A549 (cell line): ENCODE measurements around the gene TRIM7. TPM values are rescaled to one million over a fixed set of nuclear protein-coding genes. Genes with fewer than 3 reads are reported as not detected.

Source experiments
- ATAC-seq, 2 experiments: fragments of 200-7000 bp in 1 of 2; fragments of >200 bp in 1 of 2; cut with Nextera tagmentation in 1 of 2; cut with Tn5 transposase in 1 of 2; 3 replicates each; pipeline versions ENCODE4 v1.8.0 to v1.9.1; 2018 to 2020; ENCODE audit warnings: mild to moderate bottlenecking in 1 of 2, moderate library complexity in 1 of 2
- CTCF ChIA-PET: fragments of 300-600 bp; sonication (Branson Sonifier 250); formaldehyde crosslinking; extraction: SDS; loops from one replicate; lab custom pipeline; 2021; ENCODE audit warnings: antibody characterized with exemption, inconsistent platforms; lab: Yijun Ruan, JAX
- POLR2A ChIA-PET: fragments of 350-600 bp; formaldehyde crosslinking; extraction: SDS; loops from one replicate; lab custom pipeline; 2021; ENCODE audit warnings: antibody characterized with exemption, inconsistent platforms; lab: Yijun Ruan, JAX
- DNase-seq, 2 experiments: peaks; one replicate each; pipeline versions ENCODE4 v3.0.0 to v3.0.0-alpha.2; 2011 to 2016; ENCODE audit warnings: low read depth in 1 of 2, low spot score in 1 of 2
- FAIRE-seq: peaks from 2 replicates; lab custom pipeline; 2011; peaks lifted over from hg19 to GRCh38; lab: Jason Lieb, UNC
- H3K27ac ChIP-seq, 2 experiments: fragments of >200 bp; sonication (Bioruptor Twin); formaldehyde crosslinking; 3 replicates each; pipeline ENCODE4 v1.5.1; 2016 to 2017
- H3K4me1 ChIP-seq: fragments of >200 bp; sonication (Bioruptor Twin); formaldehyde crosslinking; 3 replicates; pipeline ENCODE4 v1.6.1; 2016
- H3K4me2 ChIP-seq: fragments of >200 bp; sonication (Bioruptor Twin); formaldehyde crosslinking; 3 replicates; pipeline ENCODE4 v1.6.1; 2016
- H3K4me3 ChIP-seq: fragments of >200 bp; sonication (Bioruptor Twin); formaldehyde crosslinking; 3 replicates; pipeline ENCODE4 v1.5.1; 2016
- H3K9me3 ChIP-seq: fragments of >200 bp; sonication (Bioruptor Twin); formaldehyde crosslinking; 3 replicates; pipeline ENCODE4 v1.6.1; 2016
- BCL3 ChIP-seq: fragments of >200 bp; sonication (Bioruptor Twin); formaldehyde crosslinking; IDR thresholded peaks from 3 replicates; pipeline ENCODE4 v1.6.1; 2016
- CBX2 ChIP-seq: fragments of 200-600 bp; sonication (generic); IDR thresholded peaks from 2 replicates; pipeline ENCODE4 v1.6.1; 2016; ENCODE audit warnings: low read depth, mild to moderate bottlenecking, borderline replicate concordance
- CHD4 ChIP-seq: fragments of 200-600 bp; sonication (generic); IDR thresholded peaks from 2 replicates; pipeline ENCODE4 v1.6.1; 2016; ENCODE audit warnings: antibody characterized with exemption, mild to moderate bottlenecking, borderline replicate concordance
- EHF ChIP-seq: fragments of 250-450 bp; sonication (Bioruptor Pico); IDR thresholded peaks from 2 replicates; pipeline ENCODE4 v1.5.0; 2020; ENCODE audit warnings: mild to moderate bottlenecking
- EHMT2 ChIP-seq: fragments of 200-600 bp; sonication (generic); IDR thresholded peaks from 2 replicates; pipeline ENCODE4 v1.6.1; 2016; ENCODE audit warnings: antibody characterized with exemption, low read depth, mild to moderate bottlenecking, moderate library complexity
- FOSB ChIP-seq: fragments of 250-450 bp; sonication (Bioruptor Pico); IDR thresholded peaks from 2 replicates; pipeline ENCODE4 v1.5.0; 2020; ENCODE audit warnings: mild to moderate bottlenecking, moderate library complexity
- FOSL2 ChIP-seq, 2 experiments: fragments of 450-650 bp in 1 of 2; fragments of >200 bp in 1 of 2; sonication (Bioruptor Twin) in 1 of 2; formaldehyde crosslinking; IDR thresholded peaks; 2 replicates each; pipeline versions ENCODE4 v1.5.0 to v1.6.1; 2016 to 2020; ENCODE audit warnings: mild to moderate bottlenecking in 1 of 2, moderate library complexity in 1 of 2
- GATA3 ChIP-seq: IDR thresholded peaks from 2 replicates; pipeline ENCODE4 v1.6.1; 2012; ENCODE audit warnings: borderline replicate concordance
- HDAC2 ChIP-seq: fragments of 200-600 bp; sonication (generic); IDR thresholded peaks from 2 replicates; pipeline ENCODE4 v1.6.1; 2016
- HES2 ChIP-seq: fragments of >200 bp; sonication (Bioruptor Twin); formaldehyde crosslinking; IDR thresholded peaks from 2 replicates; pipeline ENCODE4 v1.6.1; 2016
- HOXA7 ChIP-seq: fragments of 250-450 bp; sonication (Bioruptor Pico); IDR thresholded peaks from 2 replicates; pipeline ENCODE4 v1.5.0; 2020; ENCODE audit warnings: mild to moderate bottlenecking, moderate library complexity
- HOXB13 ChIP-seq: fragments of 250-450 bp; sonication (Bioruptor Pico); IDR thresholded peaks from 2 replicates; pipeline ENCODE4 v1.5.0; 2020; ENCODE audit warnings: low read depth, mild to moderate bottlenecking, moderate library complexity
- MAX ChIP-seq: IDR thresholded peaks from 2 replicates; pipeline ENCODE4 v1.6.1; 2012
- MAZ ChIP-seq: fragments of 150-350 bp; IDR thresholded peaks from 2 replicates; pipeline ENCODE4 v1.6.1; 2014; ENCODE audit warnings: antibody characterized with exemption, low read depth, low read length, borderline replicate concordance
- NPAS2 ChIP-seq: fragments of 250-450 bp; sonication (Bioruptor Pico); IDR thresholded peaks from 2 replicates; pipeline ENCODE4 v1.8.0; 2022; ENCODE audit warnings: mild to moderate bottlenecking, moderate library complexity, borderline replicate concordance
- PBX3 ChIP-seq: IDR thresholded peaks from 2 replicates; pipeline ENCODE4 v1.6.1; 2012
- POLR2AphosphoS2 ChIP-seq: conservative IDR thresholded peaks from 2 replicates; pipeline ENCODE4 v1.6.1; 2012; ENCODE audit warnings: low read length, improper control_type of control experiment, inconsistent platforms
- RAD21 ChIP-seq, 2 experiments: fragments of >200 bp in 1 of 2; sonication (Bioruptor Twin) in 1 of 2; formaldehyde crosslinking in 1 of 2; IDR thresholded peaks in 1 of 2; conservative IDR thresholded peaks in 1 of 2; 2 replicates in 1 of 2; 3 replicates in 1 of 2; pipeline ENCODE4 v1.6.1; 2012 to 2018; ENCODE audit warnings: inconsistent platforms in 1 of 2
- RCOR1 ChIP-seq: fragments of 150-350 bp; IDR thresholded peaks from 2 replicates; pipeline ENCODE4 v1.6.1; 2014; ENCODE audit warnings: antibody characterized with exemption, low read length, low read depth
- SMC3 ChIP-seq: fragments of >200 bp; sonication (Bioruptor Twin); formaldehyde crosslinking; IDR thresholded peaks from 3 replicates; pipeline ENCODE4 v1.6.1; 2018; ENCODE audit warnings: inconsistent platforms
- ZC3H11A ChIP-seq: fragments of 450-650 bp; IDR thresholded peaks from 2 replicates; pipeline ENCODE4 v1.6.1; 2014; ENCODE audit warnings: antibody characterized with exemption, mild to moderate bottlenecking
- WGBS: methylation state at CpG from one replicate; pipeline ENCODE4 v1.1.6; 2017; ENCODE audit errors: missing lambda C conversion rate; 5-methylcytosine and 5-hydroxymethylcytosine counted together
- polyA plus RNA-seq, 4 experiments: library from polyadenylated mRNA; depleted of rRNA in 3 of 4; stranded (reverse); fragments of >200 nt; fragmentation: RNase III in 1 of 4; extraction: RNeasy Plus Mini Kit Qiagen cat#74134 plus additional on column Dnase treatment in 1 of 4; gene quantifications; 2 replicates in 3 of 4; 3 replicates in 1 of 4; pipeline ENCODE4 v1.2.3, GENCODE V29; 2011 to 2017
- TF ChIP-seq, protein P1 (sequence below): fragments of >200 bp; sonication (Bioruptor Twin); formaldehyde crosslinking; IDR thresholded peaks from 3 replicates; pipeline ENCODE4 v1.5.1; 2016
- TF ChIP-seq, protein P2 (sequence below): fragments of 200-600 bp; sonication (generic); IDR thresholded peaks from 2 replicates; pipeline ENCODE4 v1.6.1; 2016; ENCODE audit warnings: antibody characterized with exemption, mild to moderate bottlenecking, moderate library complexity

The TRIM7 gene
- polyA plus RNA-seq, 2 of the 4 experiments (the other 2 are of a cell fraction): 21.8 to 30.7 TPM

GRCh38 chr5:181159286-181160151 lies 45.5 kb downstream of the TRIM7 start:
- peak overlapping the region; percentile 91 for H3K4me2 ChIP-seq
- H3K4me1 ChIP-seq: peaks cover 22% of the 10 kb centered on the region
- H3K4me3 ChIP-seq: no peak overlapping the region; the same call in 2 of the 3 replicates
- FAIRE-seq (peak; percentile 18), ATAC-seq (peak; percentile 78 to 90), DNase-seq (peak; percentile 87 to 91)
- WGBS: 44% methylated on average over 20 of the region's 20 CpGs
- H3K27ac ChIP-seq: peak overlapping the region; percentile 90 to 99
- POLR2A ChIA-PET: no interaction called here
- peak; percentile 90 to 91 for TF ChIP-seq RAD21 (conservative IDR thresholded peaks at IDR 0.05 in 1 of 2, IDR thresholded peaks at IDR 0.05 in 1 of 2)
- no peak for TF ChIP-seq MAZ
- peak; percentile 84 for TF ChIP-seq SMC3
- TF ChIP-seq MAX: peak; percentile 63
- TF ChIP-seq, protein P1, sequence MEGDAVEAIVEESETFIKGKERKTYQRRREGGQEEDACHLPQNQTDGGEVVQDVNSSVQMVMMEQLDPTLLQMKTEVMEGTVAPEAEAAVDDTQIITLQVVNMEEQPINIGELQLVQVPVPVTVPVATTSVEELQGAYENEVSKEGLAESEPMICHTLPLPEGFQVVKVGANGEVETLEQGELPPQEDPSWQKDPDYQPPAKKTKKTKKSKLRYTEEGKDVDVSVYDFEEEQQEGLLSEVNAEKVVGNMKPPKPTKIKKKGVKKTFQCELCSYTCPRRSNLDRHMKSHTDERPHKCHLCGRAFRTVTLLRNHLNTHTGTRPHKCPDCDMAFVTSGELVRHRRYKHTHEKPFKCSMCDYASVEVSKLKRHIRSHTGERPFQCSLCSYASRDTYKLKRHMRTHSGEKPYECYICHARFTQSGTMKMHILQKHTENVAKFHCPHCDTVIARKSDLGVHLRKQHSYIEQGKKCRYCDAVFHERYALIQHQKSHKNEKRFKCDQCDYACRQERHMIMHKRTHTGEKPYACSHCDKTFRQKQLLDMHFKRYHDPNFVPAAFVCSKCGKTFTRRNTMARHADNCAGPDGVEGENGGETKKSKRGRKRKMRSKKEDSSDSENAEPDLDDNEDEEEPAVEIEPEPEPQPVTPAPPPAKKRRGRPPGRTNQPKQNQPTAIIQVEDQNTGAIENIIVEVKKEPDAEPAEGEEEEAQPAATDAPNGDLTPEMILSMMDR: peak; percentile 91
- no peaks in the 10 kb centered on the region for H3K9me3 ChIP-seq
- CTCF ChIA-PET: interaction anchor here (0.6 to 2.7 kb wide), 30 partner anchors 9 to 396 kb away, joined by 3 to 15 read pairs (median 5); partner anchors contain the start of gene OR2V2

DNA sequence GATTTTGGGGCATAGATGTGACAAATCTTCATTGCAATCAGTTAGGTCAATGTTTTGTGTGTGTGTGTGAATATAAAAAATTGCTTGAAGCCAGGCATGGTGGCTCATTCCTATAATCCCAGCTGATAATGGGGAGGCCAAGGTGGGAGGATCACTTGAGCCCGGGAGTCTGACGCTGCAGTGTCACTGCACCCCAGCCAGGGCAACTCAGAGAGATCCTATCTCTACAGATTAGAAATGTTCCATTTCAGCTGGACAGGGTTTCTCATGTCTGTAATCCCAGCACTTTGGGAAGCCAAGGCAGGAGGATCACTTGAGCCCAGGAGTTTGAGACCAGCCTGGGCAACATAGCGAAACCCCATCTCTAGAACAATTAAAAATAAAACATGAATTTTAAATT lies 46.1 kb downstream of the TRIM7 start:
- no peak for FAIRE-seq
- ChIA-PET CTCF (interaction anchor here (0.8 to 2.7 kb wide), 23 partner anchors 8 to 296 kb away, joined by 3 to 15 read pairs (median 6); partner anchors contain the start of gene OR2V2), POLR2A (no interaction called here)
- Histone ChIP-seq H3K4me1 (peaks cover 22% of the 10 kb centered on the region), H3K4me3 (no peak overlapping the region), H3K27ac (0 out of 6 replicates have a peak overlapping the region, but pooled peaks of 1 of the 2 experiments have one; percentile 38), H3K4me2 (no peak overlapping the region), H3K9me3 (no peaks in the 10 kb centered on the region)
- no peak for TF ChIP-seq NPAS2
- no peak for TF ChIP-seq EHF
- no peak for TF ChIP-seq EHMT2
- TF ChIP-seq HOXB13 (CRISPR knock-in tag): no peak
- TF ChIP-seq FOSL2 (IDR thresholded peaks at IDR 0.05): no peak
- TF ChIP-seq FOSL2 (CRISPR knock-in tag; IDR thresholded peaks at IDR 0.05): no peak
- TF ChIP-seq HDAC2: no peak
- no peak for TF ChIP-seq HES2
- TF ChIP-seq GATA3: no peak
- TF ChIP-seq, protein P2, sequence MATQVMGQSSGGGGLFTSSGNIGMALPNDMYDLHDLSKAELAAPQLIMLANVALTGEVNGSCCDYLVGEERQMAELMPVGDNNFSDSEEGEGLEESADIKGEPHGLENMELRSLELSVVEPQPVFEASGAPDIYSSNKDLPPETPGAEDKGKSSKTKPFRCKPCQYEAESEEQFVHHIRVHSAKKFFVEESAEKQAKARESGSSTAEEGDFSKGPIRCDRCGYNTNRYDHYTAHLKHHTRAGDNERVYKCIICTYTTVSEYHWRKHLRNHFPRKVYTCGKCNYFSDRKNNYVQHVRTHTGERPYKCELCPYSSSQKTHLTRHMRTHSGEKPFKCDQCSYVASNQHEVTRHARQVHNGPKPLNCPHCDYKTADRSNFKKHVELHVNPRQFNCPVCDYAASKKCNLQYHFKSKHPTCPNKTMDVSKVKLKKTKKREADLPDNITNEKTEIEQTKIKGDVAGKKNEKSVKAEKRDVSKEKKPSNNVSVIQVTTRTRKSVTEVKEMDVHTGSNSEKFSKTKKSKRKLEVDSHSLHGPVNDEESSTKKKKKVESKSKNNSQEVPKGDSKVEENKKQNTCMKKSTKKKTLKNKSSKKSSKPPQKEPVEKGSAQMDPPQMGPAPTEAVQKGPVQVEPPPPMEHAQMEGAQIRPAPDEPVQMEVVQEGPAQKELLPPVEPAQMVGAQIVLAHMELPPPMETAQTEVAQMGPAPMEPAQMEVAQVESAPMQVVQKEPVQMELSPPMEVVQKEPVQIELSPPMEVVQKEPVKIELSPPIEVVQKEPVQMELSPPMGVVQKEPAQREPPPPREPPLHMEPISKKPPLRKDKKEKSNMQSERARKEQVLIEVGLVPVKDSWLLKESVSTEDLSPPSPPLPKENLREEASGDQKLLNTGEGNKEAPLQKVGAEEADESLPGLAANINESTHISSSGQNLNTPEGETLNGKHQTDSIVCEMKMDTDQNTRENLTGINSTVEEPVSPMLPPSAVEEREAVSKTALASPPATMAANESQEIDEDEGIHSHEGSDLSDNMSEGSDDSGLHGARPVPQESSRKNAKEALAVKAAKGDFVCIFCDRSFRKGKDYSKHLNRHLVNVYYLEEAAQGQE: no peak
- WGBS: 95% methylated on average over 3 of the region's 3 CpGs
- no peak for DNase-seq
- no peak for ATAC-seq

GRCh38 chr5:181156758-181157157 lies 48.2 kb downstream of the TRIM7 start:
- 43% methylated on average over 3 of the region's 3 CpGs for WGBS
- ChIA-PET CTCF (interaction anchor here (0.8 to 1.7 kb wide), 5 partner anchors 11 to 294 kb away, joined by 3 to 7 read pairs (median 3); no protein-coding TSS in a partner anchor), POLR2A (no interaction called here)
- DNase-seq (no peak), ATAC-seq (no peak), FAIRE-seq (no peak)
- Histone ChIP-seq H3K27ac (no peak overlapping the region), H3K9me3 (no peaks in the 10 kb centered on the region), H3K4me3 (no peak overlapping the region), H3K4me2 (no peak overlapping the region), H3K4me1 (peaks cover 21% of the 10 kb centered on the region)
- TF ChIP-seq FOSL2 (IDR thresholded peaks at IDR 0.05) (no peak), FOSL2 (CRISPR knock-in tag; IDR thresholded peaks at IDR 0.05) (no peak), CBX2 (no peak), BCL3 (no peak), FOSB (CRISPR knock-in tag) (no peak), ZC3H11A (no peak), RCOR1 (no peak), POLR2AphosphoS2 (no peak), HOXA7 (CRISPR knock-in tag) (no peak), PBX3 (no peak), EHMT2 (no peak), CHD4 (no peak)
